GM21723 (cell line): Measurements from ENCODE around the gene DIAPH2.

Source experiments
- ATAC-seq: cut with Tn5 transposase; IDR thresholded peaks from one replicate; pipeline ENCODE4 v1.9.1; 2021; ENCODE audit warnings: mild to moderate bottlenecking, moderate library complexity; ENCODE audit not compliant: unreplicated experiment

The DIAPH2 gene

GRCh38 chrX:97268182-97268680 lies 583.6 kb downstream of the DIAPH2 start:
- ATAC-seq = no peak

GRCh38 chrX:97284531-97284930 lies 599.9 kb downstream of the DIAPH2 start:
- no peak for ATAC-seq

GRCh38 chrX:97290199-97290598 lies 605.6 kb downstream of the DIAPH2 start:
- ATAC-seq = no peak

GRCh38 chrX:97294041-97294440 lies 609.4 kb downstream of the DIAPH2 start:
- no peak for ATAC-seq

DNA sequence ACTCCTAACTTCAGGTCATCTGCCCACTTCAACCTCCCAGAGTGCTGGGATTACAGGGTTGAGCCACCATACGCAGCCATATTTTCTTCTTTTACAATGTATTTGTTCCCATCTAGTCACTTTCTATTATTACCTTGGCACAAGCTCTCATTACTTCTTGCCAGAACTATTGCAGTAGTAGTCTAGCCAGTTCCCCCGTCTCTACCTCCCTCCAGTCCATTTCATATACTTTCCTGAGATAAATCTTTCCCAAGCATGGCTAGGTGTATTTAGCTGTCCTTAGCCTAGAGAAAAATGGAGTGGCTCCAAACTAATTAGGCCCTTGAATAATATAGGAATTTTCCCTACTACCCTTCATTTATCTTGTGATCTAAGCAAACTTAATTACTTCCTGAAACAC lies 611.3 kb downstream of the DIAPH2 start:
- ATAC-seq = no peak

GRCh38 chrX:97306771-97307470 lies 622.3 kb downstream of the DIAPH2 start:
- no peak for ATAC-seq

GRCh38 chrX:97308171-97308570 lies 623.5 kb downstream of the DIAPH2 start:
- no peak for ATAC-seq

DNA sequence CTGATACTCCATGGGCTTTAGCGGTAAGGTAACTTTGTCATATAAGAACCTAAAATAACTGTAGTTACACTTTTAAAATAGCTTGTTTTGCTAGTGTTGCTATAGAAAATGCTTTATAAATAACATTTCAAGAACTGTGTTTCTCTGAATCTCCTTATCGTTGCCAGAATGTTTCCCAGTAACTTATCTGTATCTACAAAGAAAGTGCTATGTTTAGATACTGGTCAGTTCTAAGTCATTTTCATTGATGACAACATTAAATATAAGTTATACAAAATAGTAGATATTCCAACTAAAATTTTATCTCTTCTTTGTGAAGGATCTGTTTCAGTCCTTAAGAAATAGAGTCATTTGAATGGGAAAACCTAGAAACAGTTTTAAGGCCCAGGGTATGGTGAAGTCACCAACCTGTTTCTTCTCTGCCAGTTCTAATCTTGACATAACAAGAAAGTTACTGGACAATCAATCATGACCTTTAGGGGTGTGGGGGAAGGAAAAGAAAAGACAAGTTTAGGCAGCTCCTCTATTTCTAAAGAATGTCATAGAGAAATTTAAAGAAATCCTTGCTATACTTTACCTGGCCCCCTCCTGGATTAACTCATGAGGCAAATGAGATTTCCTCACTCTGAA lies 625.0 kb downstream of the DIAPH2 start:
- no peak for ATAC-seq

GRCh38 chrX:97310373-97310772 lies 625.7 kb downstream of the DIAPH2 start:
- ATAC-seq = no peak

GRCh38 chrX:97311066-97311778 lies 626.6 kb downstream of the DIAPH2 start:
- ATAC-seq = no peak

- ATAC-seq = no peak
These were observed 629.7 kb downstream of the DIAPH2 start for GRCh38 chrX:97314345-97314744.

GRCh38 chrX:97315939-97316338 lies 631.3 kb downstream of the DIAPH2 start:
- no peak for ATAC-seq

DNA sequence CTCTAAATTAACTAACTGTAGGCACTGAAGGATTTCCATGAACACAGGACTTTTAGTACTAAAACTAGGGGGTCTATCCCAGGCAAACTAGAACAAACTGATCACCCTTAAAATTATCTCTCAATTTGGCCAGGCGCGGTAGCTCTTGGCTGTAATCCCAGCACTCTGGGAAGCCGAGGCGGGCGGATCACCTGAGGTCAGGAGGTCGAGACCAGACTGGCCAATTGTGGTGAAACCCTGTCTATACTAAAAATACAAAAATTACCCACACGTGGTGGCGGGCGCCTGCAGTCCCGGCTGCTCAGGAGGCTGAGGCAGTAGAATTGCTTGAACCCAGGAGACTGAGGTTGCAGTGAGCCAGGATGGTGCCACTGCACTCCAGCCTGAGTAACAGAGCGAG lies 635.7 kb downstream of the DIAPH2 start:
- ATAC-seq = no peak

DNA sequence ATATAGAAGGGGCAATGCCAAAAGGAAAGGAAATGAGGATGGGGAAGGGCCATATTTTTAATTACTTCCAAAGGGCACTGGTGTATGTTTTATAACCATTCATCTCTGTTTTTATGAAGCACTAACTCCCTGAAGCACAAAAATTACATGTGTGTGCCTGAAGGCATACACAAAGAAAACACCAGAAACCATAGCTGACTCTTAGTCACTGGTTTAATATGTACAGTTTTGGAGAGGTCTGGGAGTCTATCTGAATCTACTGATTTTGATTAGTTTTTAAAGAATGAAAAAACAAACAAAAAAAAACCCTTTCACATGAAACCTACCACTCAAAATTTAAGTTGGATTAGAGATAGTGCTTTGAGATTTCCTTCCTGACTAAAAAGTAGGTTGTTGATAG lies 637.8 kb downstream of the DIAPH2 start:
- no peak for ATAC-seq

GRCh38 chrX:97326456-97326855 lies 641.8 kb downstream of the DIAPH2 start:
- ATAC-seq = peak; percentile 86

GRCh38 chrX:97328853-97329390 lies 644.3 kb downstream of the DIAPH2 start:
- ATAC-seq = no peak

- ATAC-seq = peak; percentile 67
These were observed 645.5 kb downstream of the DIAPH2 start for GRCh38 chrX:97330151-97330550.

- ATAC-seq = no peak
These were observed 648.3 kb downstream of the DIAPH2 start for GRCh38 chrX:97332963-97333362.

DNA sequence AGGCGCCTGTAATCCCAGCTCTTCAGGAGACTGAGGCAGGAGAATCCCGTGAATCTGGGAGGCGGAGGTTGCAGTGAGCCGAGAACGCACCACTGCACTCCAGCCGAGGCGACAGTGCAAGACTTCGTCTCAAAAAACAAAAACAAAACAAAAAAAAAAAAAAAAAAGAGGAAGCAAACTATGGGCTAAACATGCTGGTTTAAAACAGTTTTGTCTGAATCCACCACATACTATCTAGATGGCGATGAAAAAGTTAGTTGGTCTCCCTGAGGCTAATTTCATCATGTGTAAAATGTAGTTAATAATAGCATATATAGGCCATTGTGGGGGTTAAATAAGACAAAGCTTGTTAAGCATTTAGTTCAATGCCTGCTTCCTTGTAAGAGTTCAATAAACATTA lies 650.2 kb downstream of the DIAPH2 start:
- no peak for ATAC-seq

DNA sequence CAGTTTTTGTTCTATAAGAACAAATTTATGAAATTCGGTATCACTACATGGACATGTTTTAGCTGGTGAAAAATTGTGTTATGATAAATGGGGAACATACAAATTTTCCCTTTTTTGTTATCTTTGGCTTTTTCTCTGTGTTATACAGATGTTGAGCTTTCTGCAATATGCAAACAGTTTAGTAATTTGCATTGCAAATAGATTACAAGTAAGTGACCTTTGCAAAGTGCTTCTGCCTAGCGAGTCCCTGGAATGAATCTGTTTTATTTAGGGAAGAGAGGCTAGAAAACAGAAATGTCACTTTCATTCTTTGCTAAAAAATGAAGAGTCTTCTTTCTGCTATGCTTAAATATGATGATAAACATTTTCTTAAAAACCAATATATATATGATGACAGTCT lies 660.1 kb downstream of the DIAPH2 start:
- ATAC-seq = no peak

- no peak for ATAC-seq
These were observed 674.3 kb downstream of the DIAPH2 start for GRCh38 chrX:97358941-97359340.

GRCh38 chrX:97363843-97364242 lies 679.2 kb downstream of the DIAPH2 start:
- no peak for ATAC-seq
